IMR-90 (cell line): Measurements from ENCODE around the gene TUBB4A. TPM values are rescaled to one million over a fixed set of nuclear protein-coding genes. Genes with fewer than 3 reads are reported as not detected.
A peak's percentile ranks its signal among the peaks of the same experiment; 100 is the strongest.

Experiments
- ATAC-seq: fragments of 200-7000 bp; cut with Tn5 transposase; 2 replicates; pipeline ENCODE4 v1.9.1; 2020; ENCODE audit warnings: low read depth, mild to moderate bottlenecking, moderate library complexity
- BruUV-seq: library from RNA; stranded (reverse); fragments of 400-500 nt; replicated peaks from 2 replicates; lab custom pipeline; 2021; lab: Mats Ljungman, UMichigan
- CTCF ChIA-PET: fragments of 300-600 bp; formaldehyde crosslinking; extraction: SDS; loops from one replicate; lab custom pipeline; 2021; ENCODE audit warnings: antibody characterized with exemption; lab: Yijun Ruan, JAX
- POLR2A ChIA-PET: fragments of 300-600 bp; sonication (Branson Sonifier 250); formaldehyde crosslinking; loops from one replicate; lab custom pipeline; 2022; ENCODE audit warnings: antibody characterized with exemption; ENCODE audit not compliant: unreplicated experiment; lab: Charles Lee
- DNase-seq: peaks from one replicate; pipeline ENCODE4 v3.0.0; 2013
- H2AFZ ChIP-seq: replicated peaks from 2 replicates; pipeline ENCODE3; 2013; ENCODE audit warnings: low read length, mild to moderate bottlenecking; ENCODE audit not compliant: poor library complexity
- H2AK5ac ChIP-seq: 2 replicates; pipeline ENCODE4 v1.6.1; 2013; ENCODE audit warnings: low read depth, low read length, inconsistent platforms
- H2AK9ac ChIP-seq: replicated peaks from 2 replicates; pipeline ENCODE3; 2013; ENCODE audit warnings: mild to moderate bottlenecking, low read depth, low read length, moderate library complexity; ENCODE audit not compliant: poor library complexity
- H2BK120ac ChIP-seq: 2 replicates; pipeline ENCODE4 v1.6.1; 2013; ENCODE audit warnings: low read depth, low read length, inconsistent platforms
- H2BK15ac ChIP-seq: 3 replicates; pipeline ENCODE4 v1.6.1; 2013; ENCODE audit warnings: low read depth, low read length, inconsistent platforms
- H2BK20ac ChIP-seq: 2 replicates; pipeline ENCODE4 v1.6.1; 2013; ENCODE audit warnings: low read depth, mild to moderate bottlenecking, inconsistent platforms, low read length, moderate library complexity
- H2BK5ac ChIP-seq: 2 replicates; pipeline ENCODE4 v1.6.1; 2013; ENCODE audit warnings: mild to moderate bottlenecking, low read depth, low read length, inconsistent platforms; ENCODE audit not compliant: poor library complexity, severe bottlenecking
- H3K14ac ChIP-seq: replicated peaks from 2 replicates; pipeline ENCODE4 v1.6.1; 2013; ENCODE audit warnings: low read depth, low read length, inconsistent platforms
- H3K18ac ChIP-seq: 2 replicates; pipeline ENCODE4 v1.6.1; 2013; ENCODE audit warnings: low read depth, low read length, control low read depth
- H3K23ac ChIP-seq: 2 replicates; pipeline ENCODE4 v1.6.1; 2013; ENCODE audit warnings: low read depth, low read length, inconsistent platforms
- H3K27ac ChIP-seq: 2 replicates; pipeline ENCODE4 v1.5.1; 2013; ENCODE audit warnings: mild to moderate bottlenecking, control low read depth, low read length; ENCODE audit not compliant: insufficient read depth
- H3K27me3 ChIP-seq: 2 replicates; pipeline ENCODE4 v1.6.1; 2013; ENCODE audit warnings: low read length; ENCODE audit not compliant: control insufficient read depth, insufficient read depth
- H3K36me3 ChIP-seq: 2 replicates; pipeline ENCODE4 v1.6.1; 2013; ENCODE audit warnings: low read length, mixed read lengths; ENCODE audit not compliant: control insufficient read depth, insufficient read depth
- H3K4ac ChIP-seq: 2 replicates; pipeline ENCODE4 v1.6.1; 2013; ENCODE audit warnings: low read depth, low read length, inconsistent platforms
- H3K4me1 ChIP-seq: 2 replicates; pipeline ENCODE4 v1.6.1; 2013; ENCODE audit warnings: low read length, mixed read lengths; ENCODE audit not compliant: control insufficient read depth, insufficient read depth
- H3K4me2 ChIP-seq: 2 replicates; pipeline ENCODE4 v1.6.1; 2013; ENCODE audit warnings: low read depth, mild to moderate bottlenecking, control low read depth, low read length, moderate library complexity
- H3K4me3 ChIP-seq: 2 replicates; pipeline ENCODE4 v1.5.1; 2013; ENCODE audit warnings: low read depth, mild to moderate bottlenecking, control low read depth, low read length, moderate library complexity; ENCODE audit not compliant: insufficient read depth
- H3K56ac ChIP-seq: 2 replicates; pipeline ENCODE4 v1.6.1; 2013; ENCODE audit warnings: low read length, inconsistent platforms; ENCODE audit not compliant: insufficient read depth; ENCODE audit errors: extremely low read depth
- H3K79me1 ChIP-seq, 2 experiments: 2 replicates each; pipeline ENCODE4 v1.6.1; 2013; ENCODE audit warnings: low read length in 2 of 2, inconsistent platforms in 1 of 2, low read depth in 1 of 2
- H3K9ac ChIP-seq: 2 replicates; pipeline ENCODE4 v1.6.1; 2013; ENCODE audit warnings: low read depth, low read length, control low read depth
- H3K9me1 ChIP-seq: 2 replicates; pipeline ENCODE4 v1.6.1; 2013; ENCODE audit warnings: low read length, inconsistent platforms; ENCODE audit not compliant: insufficient read depth
- H3K9me3 ChIP-seq: 2 replicates; pipeline ENCODE4 v1.6.1; 2013; ENCODE audit warnings: low read length; ENCODE audit not compliant: control insufficient read depth, insufficient read depth
- H4K20me1 ChIP-seq: 2 replicates; pipeline ENCODE4 v1.6.1; 2013; ENCODE audit warnings: low read length, inconsistent platforms; ENCODE audit not compliant: insufficient read depth
- H4K5ac ChIP-seq: 2 replicates; pipeline ENCODE4 v1.6.1; 2013; ENCODE audit warnings: mild to moderate bottlenecking, low read depth, low read length, control low read depth
- H4K8ac ChIP-seq, 2 experiments: 2 replicates each; pipeline ENCODE4 v1.6.1; 2013; ENCODE audit warnings: low read depth in 2 of 2, low read length in 2 of 2, control low read depth in 1 of 2, inconsistent platforms in 1 of 2
- H4K91ac ChIP-seq: 2 replicates; pipeline ENCODE4 v1.6.1; 2013; ENCODE audit warnings: low read depth, low read length, inconsistent platforms; ENCODE audit not compliant: insufficient read depth
- BHLHE40 ChIP-seq: fragments of 150-350 bp; IDR thresholded peaks from 2 replicates; pipeline ENCODE4 v1.6.1; 2016; ENCODE audit warnings: mild to moderate bottlenecking, low read depth, low read length
- CEBPB ChIP-seq: IDR thresholded peaks from 2 replicates; pipeline ENCODE4 v1.6.1; 2012; ENCODE audit warnings: low read depth, low read length, improper control_type of control experiment
- CHD1 ChIP-seq: IDR thresholded peaks from 2 replicates; pipeline ENCODE4 v1.6.1; 2012; ENCODE audit warnings: low read depth, low read length, improper control_type of control experiment
- FOS ChIP-seq: fragments of 150-350 bp; IDR thresholded peaks from 2 replicates; pipeline ENCODE4 v1.6.1; 2016; ENCODE audit warnings: low read depth, low read length
- MAFK ChIP-seq: IDR thresholded peaks from 2 replicates; pipeline ENCODE4 v1.6.1; 2012; ENCODE audit warnings: low read depth, low read length, improper control_type of control experiment
- MAZ ChIP-seq: IDR thresholded peaks from 2 replicates; pipeline ENCODE4 v1.6.1; 2012; ENCODE audit warnings: low read depth, mild to moderate bottlenecking, low read length, improper control_type of control experiment, moderate library complexity, borderline replicate concordance
- MXI1 ChIP-seq: IDR thresholded peaks from 2 replicates; pipeline ENCODE4 v1.6.1; 2012; ENCODE audit warnings: low read depth, mild to moderate bottlenecking, low read length, moderate library complexity, borderline replicate concordance
- NFE2L2 ChIP-seq: fragments of 150-350 bp; IDR thresholded peaks from 2 replicates; pipeline ENCODE4 v1.6.1; 2016; ENCODE audit warnings: low read depth, mild to moderate bottlenecking, low read length
- POLR2A ChIP-seq: IDR thresholded peaks from 2 replicates; pipeline ENCODE4 v1.6.1; 2012; ENCODE audit warnings: mild to moderate bottlenecking, low read depth, low read length
- RAD21 ChIP-seq: IDR thresholded peaks from 2 replicates; pipeline ENCODE4 v1.6.1; 2012; ENCODE audit warnings: low read length, improper control_type of control experiment
- RCOR1 ChIP-seq: IDR thresholded peaks from 2 replicates; pipeline ENCODE4 v1.6.1; 2012; ENCODE audit warnings: mild to moderate bottlenecking, low read length, improper control_type of control experiment; ENCODE audit not compliant: insufficient replicate concordance
- RFX5 ChIP-seq: IDR thresholded peaks from 2 replicates; pipeline ENCODE4 v1.8.0; 2012; ENCODE audit warnings: low read depth, mild to moderate bottlenecking, low read length, moderate library complexity
- WGBS, 2 experiments: methylation state at CpG; one replicate each; pipeline versions ENCODE4 v1.1.5 to v1.1.7; 2013; ENCODE audit warnings: missing lambda C conversion rate in 2 of 2; ENCODE audit not compliant: insufficient read length in 1 of 2; ENCODE audit errors: extremely low coverage in 2 of 2; 5-methylcytosine and 5-hydroxymethylcytosine counted together
- dilution Hi-C: fragments of 300-500 bp; cut with HindIII; formaldehyde crosslinking; loops from one replicate; pipeline ENCODE4 v1.14.3; 2018; ENCODE audit warnings: low sequenced_read_pairs; ENCODE audit not compliant: unreplicated experiment
- in situ Hi-C: fragments of 300-500 bp; cut with MboI; formaldehyde crosslinking; loops from 3 replicates; pipeline ENCODE4 v1.14.3; 2019; ENCODE audit warnings: low sequenced_read_pairs, inconsistent platforms, mixed read lengths
- intact Hi-C: fragments of 100-400 bp; cut with micrococcal nuclease; formaldehyde crosslinking; loops from 2 replicates; pipeline ENCODE4 v1.10.0; 2022
- polyA plus RNA-seq, 3 experiments: library from polyadenylated mRNA; depleted of rRNA; stranded (reverse); fragments of >200 nt; gene quantifications; 2 replicates each; pipeline ENCODE4 v1.2.3, GENCODE V29; 2012; ENCODE audit warnings: low replicate concordance in 1 of 3
- total RNA-seq: library from RNA; depleted of rRNA; stranded (reverse); fragments of >200 nt; gene quantifications from 2 replicates; pipeline ENCODE4 v1.2.3, GENCODE V29; 2012
- TF ChIP-seq, protein P1 (sequence below): fragments of 150-350 bp; IDR thresholded peaks from 2 replicates; pipeline ENCODE4 v1.6.1; 2016; ENCODE audit warnings: low read depth, mild to moderate bottlenecking, low read length, moderate library complexity, borderline replicate concordance
- TF ChIP-seq, protein P2 (sequence below): fragments of 150-350 bp; IDR thresholded peaks from 2 replicates; pipeline ENCODE4 v1.6.1; 2017; ENCODE audit warnings: mild to moderate bottlenecking, antibody characterized with exemption, low read length, low read depth
- TF ChIP-seq, protein P3 (sequence below): conservative IDR thresholded peaks from 2 replicates; pipeline ENCODE4 v1.5.1; 2012; ENCODE audit warnings: mild to moderate bottlenecking, low read depth, low read length, improper control_type of control experiment

The TUBB4A gene
- total and polyA plus RNA-seq, 2 of the 4 experiments (the other 2 are of a cell fraction) = not detected

DNA sequence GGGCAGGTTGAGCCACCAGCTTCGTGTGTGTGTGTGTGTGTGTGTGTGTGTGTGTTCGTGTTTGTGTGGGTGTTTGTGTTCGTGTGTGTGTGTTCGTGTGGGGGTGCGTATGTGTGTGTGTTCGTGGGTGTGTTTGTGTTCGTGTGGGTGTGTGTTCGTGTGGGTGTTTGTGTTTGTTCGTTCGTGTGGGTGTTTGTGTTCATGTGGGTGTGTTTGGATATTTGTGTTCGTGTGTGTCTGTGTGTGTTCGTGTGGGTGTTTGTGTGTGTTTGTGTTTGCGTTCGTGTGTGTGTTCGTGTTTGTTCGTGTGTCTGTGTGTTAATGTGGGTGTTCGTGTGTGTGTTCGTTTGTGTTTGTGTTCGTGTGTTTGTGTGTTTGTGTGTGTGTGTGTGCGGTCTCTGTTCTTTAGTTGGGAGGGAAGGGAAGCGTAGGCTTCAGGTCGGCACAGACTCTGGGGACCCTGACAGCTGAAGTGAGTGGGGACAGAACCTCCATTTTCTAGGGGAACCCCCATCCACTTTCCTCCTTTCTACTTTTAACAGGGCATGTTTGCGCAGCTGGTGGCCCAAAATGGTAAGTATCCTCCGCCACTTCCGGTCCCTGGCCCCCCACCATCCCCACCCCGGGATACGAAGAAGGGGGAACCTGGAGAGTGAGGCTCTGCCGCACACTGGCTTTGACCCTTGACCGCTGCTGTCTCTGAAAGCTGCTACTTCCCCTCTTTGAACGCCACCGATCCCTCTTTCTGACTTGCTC lies 30.3 kb upstream of the TUBB4A start:
- intact Hi-C loops = loop anchor here (5.0 kb wide), 1 partner anchor 205 kb away; the partner anchor contains the start of genes GPR108 and TRIP10
- Histone ChIP-seq H3K14ac (no peak overlapping the region), H3K18ac (no peak overlapping the region), H3K23ac (no peak overlapping the region), H2AK5ac (no peak overlapping the region), H3K4me3 (no peak overlapping the region), H2BK120ac (no peak overlapping the region), H3K56ac (no peak overlapping the region), H4K91ac (no peak overlapping the region), H3K4me2 (no peak overlapping the region), H4K5ac (no peak overlapping the region), H3K4me1 (no peaks in the 10 kb centered on the region), H2AK9ac (no peak overlapping the region), H3K9me1 (no peaks in the 10 kb centered on the region), H4K20me1 (no peaks in the 10 kb centered on the region), H2BK20ac (no peak overlapping the region), H2AFZ (no peak overlapping the region), H3K36me3 (no peaks in the 10 kb centered on the region), H3K9me3 (0 out of 2 replicates have a peak, but pooled peaks cover 2% of the 10 kb centered on the region), H2BK15ac (no peak overlapping the region), H4K8ac (no peak overlapping the region), H2BK5ac (peak overlapping the region; percentile 78), H3K79me1 (no peaks in the 10 kb centered on the region), H3K4ac (no peak overlapping the region), H3K27me3 (peaks cover 15% of the 10 kb centered on the region; the same call in 1 of the 2 replicates), H3K27ac (no peak overlapping the region), H3K9ac (no peak overlapping the region)
- 65% methylated on average over 6 of the region's 31 CpGs; no CpG with 5 or more reads in 1 of the 2 experiments for WGBS, 2 experiments
- no TSS peak for BruUV-seq
- in situ Hi-C loops = no loop called here
- dilution Hi-C loops = no loop called here
- DNase-seq (no peak), ATAC-seq (no peak)
- CTCF ChIA-PET = no interaction called here
- POLR2A ChIA-PET = no interaction called here
- TF ChIP-seq BHLHE40 = no peak
- TF ChIP-seq MAFK = no peak
- no peak for TF ChIP-seq CEBPB
- no peak for TF ChIP-seq POLR2A
- TF ChIP-seq RFX5 = no peak
- no peak for TF ChIP-seq MXI1
- no peak for TF ChIP-seq NFE2L2
- TF ChIP-seq, protein P1, sequence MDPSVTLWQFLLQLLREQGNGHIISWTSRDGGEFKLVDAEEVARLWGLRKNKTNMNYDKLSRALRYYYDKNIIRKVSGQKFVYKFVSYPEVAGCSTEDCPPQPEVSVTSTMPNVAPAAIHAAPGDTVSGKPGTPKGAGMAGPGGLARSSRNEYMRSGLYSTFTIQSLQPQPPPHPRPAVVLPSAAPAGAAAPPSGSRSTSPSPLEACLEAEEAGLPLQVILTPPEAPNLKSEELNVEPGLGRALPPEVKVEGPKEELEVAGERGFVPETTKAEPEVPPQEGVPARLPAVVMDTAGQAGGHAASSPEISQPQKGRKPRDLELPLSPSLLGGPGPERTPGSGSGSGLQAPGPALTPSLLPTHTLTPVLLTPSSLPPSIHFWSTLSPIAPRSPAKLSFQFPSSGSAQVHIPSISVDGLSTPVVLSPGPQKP = no peak
- TF ChIP-seq FOS = no peak
- no peak for TF ChIP-seq CHD1
- no peak for TF ChIP-seq RAD21
- no peak for TF ChIP-seq MAZ
- no peak for TF ChIP-seq RCOR1
- TF ChIP-seq, protein P2, sequence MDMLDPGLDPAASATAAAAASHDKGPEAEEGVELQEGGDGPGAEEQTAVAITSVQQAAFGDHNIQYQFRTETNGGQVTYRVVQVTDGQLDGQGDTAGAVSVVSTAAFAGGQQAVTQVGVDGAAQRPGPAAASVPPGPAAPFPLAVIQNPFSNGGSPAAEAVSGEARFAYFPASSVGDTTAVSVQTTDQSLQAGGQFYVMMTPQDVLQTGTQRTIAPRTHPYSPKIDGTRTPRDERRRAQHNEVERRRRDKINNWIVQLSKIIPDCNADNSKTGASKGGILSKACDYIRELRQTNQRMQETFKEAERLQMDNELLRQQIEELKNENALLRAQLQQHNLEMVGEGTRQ = no peak
- TF ChIP-seq, protein P3, sequence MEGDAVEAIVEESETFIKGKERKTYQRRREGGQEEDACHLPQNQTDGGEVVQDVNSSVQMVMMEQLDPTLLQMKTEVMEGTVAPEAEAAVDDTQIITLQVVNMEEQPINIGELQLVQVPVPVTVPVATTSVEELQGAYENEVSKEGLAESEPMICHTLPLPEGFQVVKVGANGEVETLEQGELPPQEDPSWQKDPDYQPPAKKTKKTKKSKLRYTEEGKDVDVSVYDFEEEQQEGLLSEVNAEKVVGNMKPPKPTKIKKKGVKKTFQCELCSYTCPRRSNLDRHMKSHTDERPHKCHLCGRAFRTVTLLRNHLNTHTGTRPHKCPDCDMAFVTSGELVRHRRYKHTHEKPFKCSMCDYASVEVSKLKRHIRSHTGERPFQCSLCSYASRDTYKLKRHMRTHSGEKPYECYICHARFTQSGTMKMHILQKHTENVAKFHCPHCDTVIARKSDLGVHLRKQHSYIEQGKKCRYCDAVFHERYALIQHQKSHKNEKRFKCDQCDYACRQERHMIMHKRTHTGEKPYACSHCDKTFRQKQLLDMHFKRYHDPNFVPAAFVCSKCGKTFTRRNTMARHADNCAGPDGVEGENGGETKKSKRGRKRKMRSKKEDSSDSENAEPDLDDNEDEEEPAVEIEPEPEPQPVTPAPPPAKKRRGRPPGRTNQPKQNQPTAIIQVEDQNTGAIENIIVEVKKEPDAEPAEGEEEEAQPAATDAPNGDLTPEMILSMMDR = no peak
